Frontal cortex (tissue), 4 donors: ENCODE results near the gene GNLY. TPM values are rescaled to one million over a fixed set of nuclear protein-coding genes. Genes with fewer than 3 reads are reported as not detected.
"Not testable (repeated sequence)": the region's sequence is repeated elsewhere in the genome, so short reads cannot be mapped to it uniquely, and the experiment has no call there.

Source experiments
- DNase-seq, 2 donors: peaks; one replicate each; pipeline ENCODE4 v3.0.0; 2012; ENCODE audit warnings: low spot score in 2 of 2
- FAIRE-seq: peaks from 2 replicates; lab custom pipeline; 2012; peaks lifted over from hg19 to GRCh38; lab: Jason Lieb, UNC
- total RNA-seq: library from RNA; depleted of rRNA; stranded (reverse); fragments of >200 nt; gene quantifications from one replicate; pipeline ENCODE4 v1.2.3, GENCODE V29; 2014
- donor health status: control.
- donor health status: control.
- donor health status: control.

The GNLY gene
- total RNA-seq = not detected

GRCh38 chr2:85694052-85695025 is at the start of gene GNLY:
Gene GNLY, plus strand, starts transcription at chr2:85694358. Its CDS starts 61 bp downstream, at chr2:85694419.
- no peak for FAIRE-seq
- no peak for DNase-seq

- no peak for FAIRE-seq
- DNase-seq = no peak
These were observed 49.2 kb upstream of the GNLY start for GRCh38 chr2:85644909-85645308.

- FAIRE-seq (no peak), DNase-seq (no peak)
These were observed 48.0 kb upstream of the GNLY start for GRCh38 chr2:85646166-85646565.

GRCh38 chr2:85647823-85648526 is 46.2 kb upstream of the GNLY start:
- no peak for DNase-seq
- FAIRE-seq = no peak

GRCh38 chr2:85648619-85649018 is 45.5 kb upstream of the GNLY start:
- DNase-seq = no peak
- FAIRE-seq = no peak

GRCh38 chr2:85649201-85650190 is 44.7 kb upstream of the GNLY start:
- FAIRE-seq = no peak
- no peak for DNase-seq

GRCh38 chr2:85650456-85650855 is 43.7 kb upstream of the GNLY start:
- FAIRE-seq = no peak
- no peak for DNase-seq

- no peak for FAIRE-seq
- DNase-seq = no peak
These were observed 43.1 kb upstream of the GNLY start for GRCh38 chr2:85651097-85651496.

- DNase-seq (no peak), FAIRE-seq (no peak)
These were observed 42.1 kb upstream of the GNLY start for GRCh38 chr2:85652056-85652455.

- DNase-seq = no peak
- no peak for FAIRE-seq
These were observed 40.2 kb upstream of the GNLY start for GRCh38 chr2:85653996-85654395.

- FAIRE-seq = no peak
- DNase-seq = no peak
These were observed 38.2 kb upstream of the GNLY start for GRCh38 chr2:85655961-85656417.

- DNase-seq = no peak
- no peak for FAIRE-seq
These were observed 37.7 kb upstream of the GNLY start for GRCh38 chr2:85656468-85656867.

GRCh38 chr2:85657399-85657798 is 36.8 kb upstream of the GNLY start:
- FAIRE-seq, DNase-seq: not testable (repeated sequence)

- FAIRE-seq = no peak
- no peak for DNase-seq
These were observed 34.7 kb upstream of the GNLY start for GRCh38 chr2:85659324-85659981.

- not testable (repeated sequence) for FAIRE-seq, DNase-seq
These were observed 33.9 kb upstream of the GNLY start for GRCh38 chr2:85660301-85660700.

- no peak for DNase-seq
- no peak for FAIRE-seq
These were observed 33.4 kb upstream of the GNLY start for GRCh38 chr2:85660725-85661124.

- FAIRE-seq (no peak), DNase-seq (no peak)
These were observed 32.9 kb upstream of the GNLY start for GRCh38 chr2:85661139-85661858.

GRCh38 chr2:85662899-85663593 is 31.1 kb upstream of the GNLY start:
- FAIRE-seq = no peak

More at GRCh38 chr2:85662899-85663593, 31.1 kb upstream of the GNLY start:
- DNase-seq = peak in 1 of 2 donors; percentile 39
